GM18526 (cell line): ENCODE results near the gene CEACAM3.

Experiments
- POLR2A ChIP-seq: IDR thresholded peaks from 3 replicates; pipeline ENCODE4 v1.6.1; 2011; ENCODE audit not compliant: insufficient read length; ENCODE audit errors: extremely low read depth

The CEACAM3 gene

DNA sequence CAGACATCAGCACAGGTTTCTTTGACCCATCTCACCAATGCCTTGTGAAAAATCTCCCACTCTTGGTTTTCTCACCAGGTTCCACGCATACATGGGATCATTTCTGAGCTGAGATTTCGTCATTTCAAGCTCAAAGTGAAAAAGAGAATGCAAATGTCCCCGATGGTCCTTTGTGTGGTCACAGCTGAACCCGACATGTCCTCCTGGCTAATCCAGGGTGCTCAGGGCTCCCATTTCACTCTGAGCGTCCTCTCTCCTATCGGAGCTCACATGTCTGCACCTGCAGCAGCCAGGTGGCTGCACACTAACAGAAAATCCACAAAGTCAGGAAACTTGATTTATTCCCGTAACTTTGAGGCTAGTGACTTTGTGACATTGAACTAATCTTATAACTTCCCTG lies 9.3 kb upstream of the CEACAM3 start:
- TF ChIP-seq POLR2A: no peak

DNA sequence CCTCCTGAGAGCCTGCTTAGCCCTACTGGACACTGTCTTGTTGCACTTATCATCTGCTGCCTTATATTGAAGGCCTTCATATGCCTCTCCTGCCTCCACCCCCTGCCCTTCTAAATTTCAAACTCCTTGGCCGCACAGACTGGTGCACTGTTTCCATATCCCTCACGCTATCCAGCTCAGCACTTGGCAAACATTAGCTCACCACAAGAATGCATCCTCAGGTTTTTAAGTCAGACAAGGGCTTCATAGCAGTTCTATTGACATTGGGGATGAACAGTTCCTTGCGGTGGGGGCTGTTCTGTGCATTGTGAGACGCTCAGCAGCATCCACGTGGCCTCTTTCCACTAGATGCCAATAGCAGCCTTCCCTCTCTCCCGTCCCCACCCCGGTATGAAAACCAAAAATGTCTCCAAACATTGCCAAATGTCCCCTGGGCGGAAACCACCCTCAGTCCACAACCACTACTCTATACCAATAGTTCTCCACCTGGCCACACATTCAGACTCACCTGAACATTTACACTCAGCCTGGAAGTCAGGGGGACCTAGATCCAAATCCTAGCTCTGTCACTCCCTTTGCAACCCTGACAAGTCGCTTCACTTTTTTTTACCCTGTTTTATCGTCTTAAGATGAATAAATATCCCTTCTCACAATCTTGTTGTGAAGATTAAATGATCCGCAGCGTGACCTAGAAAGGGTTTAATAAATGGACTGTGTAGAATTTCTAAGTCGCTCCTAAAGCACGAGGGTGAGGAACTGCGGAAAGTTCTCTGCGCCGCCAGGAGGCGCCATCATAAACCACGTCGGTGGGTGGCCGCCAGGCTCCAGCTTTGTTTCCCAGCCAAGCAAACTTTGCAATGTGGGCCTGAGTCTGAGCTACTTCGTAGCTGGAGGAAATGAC lies 3.6 kb upstream of the CEACAM3 start:
- no peak for TF ChIP-seq POLR2A

DNA sequence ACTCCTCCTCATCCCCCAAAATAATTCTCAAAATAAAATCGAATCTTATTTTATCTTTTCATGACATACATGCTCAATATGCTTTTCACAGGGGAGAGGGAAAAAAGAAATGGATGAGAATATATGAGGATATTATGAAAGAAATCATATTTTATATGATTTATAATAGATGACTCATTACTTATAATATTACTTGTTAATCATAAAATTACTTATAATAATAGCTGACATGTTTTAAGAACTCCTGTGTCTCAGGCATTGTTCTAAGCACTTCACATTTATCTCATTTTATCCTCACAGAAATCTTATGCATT lies 3.0 kb upstream of the CEACAM3 start:
- no peak for TF ChIP-seq POLR2A

DNA sequence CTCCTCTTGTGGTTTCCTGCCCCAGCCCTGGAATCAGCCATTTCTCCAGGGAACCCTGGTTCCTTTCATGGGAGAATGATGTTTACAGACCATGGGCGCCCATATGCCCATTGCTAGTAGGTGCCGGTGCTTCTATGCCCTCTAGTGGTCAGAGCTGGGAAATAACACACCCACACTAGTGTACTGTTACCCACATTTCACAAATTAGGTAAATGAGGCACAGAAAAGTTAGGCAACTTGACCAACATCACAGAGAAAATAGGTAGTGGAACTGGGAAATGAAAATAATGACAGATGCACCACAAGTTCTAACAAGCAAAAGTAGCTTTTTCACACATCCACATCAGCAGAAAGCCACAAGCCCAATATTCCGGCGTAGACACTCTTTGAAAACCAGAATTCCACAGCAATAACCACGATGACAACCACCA lies 1.3 kb upstream of the CEACAM3 start:
- no peak for TF ChIP-seq POLR2A

DNA sequence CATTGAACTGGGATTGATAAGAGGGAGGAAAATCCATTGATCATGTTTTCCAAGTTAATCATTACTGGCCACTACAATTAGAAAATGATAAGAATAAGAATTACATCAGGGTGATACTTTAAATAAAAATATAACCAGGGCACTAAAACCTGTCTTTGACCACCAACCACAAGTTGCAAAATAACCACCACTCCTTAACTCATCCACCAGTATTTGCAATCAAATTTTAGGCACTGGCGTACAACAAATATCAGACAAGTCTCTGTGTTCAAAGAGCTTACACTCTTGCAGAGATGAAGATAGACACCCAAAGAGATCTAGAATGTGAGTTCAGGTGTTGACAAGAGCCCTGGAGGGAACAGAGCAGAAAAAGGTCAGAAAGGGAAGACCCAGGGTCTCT lies 514 bp downstream of the CEACAM3 start:
- TF ChIP-seq POLR2A: no peak

DNA sequence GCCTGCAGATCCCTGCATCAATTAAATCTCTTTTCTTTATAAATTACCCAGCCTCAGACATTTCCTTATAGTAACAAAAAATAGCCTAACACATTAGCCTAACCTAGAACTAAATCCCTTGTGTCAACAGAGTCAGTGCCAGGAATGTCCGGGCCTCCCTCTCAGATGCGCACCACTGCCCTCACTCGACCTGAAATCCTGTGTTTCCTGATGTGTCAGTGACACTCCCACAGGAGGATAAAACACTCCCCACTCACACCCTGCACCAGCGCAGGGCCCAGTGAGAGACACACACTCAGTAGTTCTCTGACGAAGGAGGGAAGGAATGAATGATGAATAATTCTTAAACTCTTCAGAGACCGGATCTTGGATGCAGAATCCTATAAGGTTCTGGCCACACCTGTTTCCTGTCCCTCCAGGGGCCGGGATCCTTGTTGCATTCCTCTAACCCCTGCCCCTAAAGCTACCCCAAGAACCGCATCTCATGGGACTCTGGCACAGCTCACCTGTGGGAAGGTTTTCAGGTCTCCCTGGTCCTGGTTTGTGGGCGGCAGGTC lies 3.1 kb downstream of the CEACAM3 start:
- no peak for TF ChIP-seq POLR2A

DNA sequence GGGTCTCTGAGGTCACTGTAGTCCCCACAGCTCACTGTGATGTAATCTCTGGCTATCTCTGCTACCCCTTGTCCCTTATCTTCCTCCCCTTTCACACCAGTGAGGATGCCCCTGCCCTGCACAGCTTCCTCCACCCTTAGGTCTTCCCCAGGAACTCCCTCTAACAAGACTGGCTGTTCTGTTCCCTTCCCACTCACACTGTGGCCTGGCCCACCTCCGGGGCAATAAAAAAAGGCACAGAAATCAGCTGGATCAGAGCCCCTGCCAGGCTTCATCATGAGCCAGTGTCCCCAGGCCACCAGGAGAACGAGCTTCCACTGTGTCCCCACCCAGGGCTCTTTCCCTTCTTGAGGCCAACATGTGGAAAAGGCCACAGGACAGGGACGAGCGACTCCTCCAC lies 4.6 kb downstream of the CEACAM3 start:
- no peak for TF ChIP-seq POLR2A

DNA sequence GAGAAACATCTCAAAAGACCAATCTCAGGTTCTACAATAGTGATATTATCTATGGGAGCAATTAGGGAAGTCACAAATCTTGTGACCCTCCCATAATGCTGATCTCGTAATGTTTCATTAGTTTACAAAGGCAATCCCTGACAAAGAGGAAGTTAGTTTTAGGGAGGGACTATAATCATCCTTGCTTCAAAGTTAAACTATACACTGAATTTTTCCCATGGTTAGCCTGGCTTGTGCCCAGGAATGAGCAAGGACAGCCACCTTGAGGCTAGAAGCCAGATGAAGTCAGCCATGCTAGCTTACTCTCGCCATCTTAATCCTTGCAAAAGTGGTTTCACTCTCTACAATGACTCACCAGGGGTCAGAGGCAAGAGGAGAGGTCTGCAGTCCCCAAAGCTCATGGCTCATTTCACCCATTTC lies 5.4 kb downstream of the CEACAM3 start:
- no peak for TF ChIP-seq POLR2A

DNA sequence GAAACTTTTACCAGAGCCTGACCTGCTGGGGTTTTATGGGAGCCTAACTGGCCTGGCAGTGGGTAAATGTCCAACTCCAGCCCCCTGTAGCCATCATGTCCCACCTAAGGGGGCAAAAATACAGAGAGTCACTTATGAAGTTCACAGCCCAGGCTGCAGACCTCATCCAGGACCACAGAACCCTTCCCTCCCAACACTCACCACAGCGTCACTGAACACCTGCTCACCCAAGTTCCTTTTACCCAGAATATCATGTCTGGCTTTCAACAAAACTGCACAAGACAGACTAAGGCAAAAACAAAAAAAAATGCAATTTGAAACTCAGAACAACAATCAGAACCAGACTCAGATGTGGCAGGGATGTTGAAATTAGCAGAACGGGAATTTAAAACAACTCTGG lies 6.4 kb downstream of the CEACAM3 start:
- no peak for TF ChIP-seq POLR2A

DNA sequence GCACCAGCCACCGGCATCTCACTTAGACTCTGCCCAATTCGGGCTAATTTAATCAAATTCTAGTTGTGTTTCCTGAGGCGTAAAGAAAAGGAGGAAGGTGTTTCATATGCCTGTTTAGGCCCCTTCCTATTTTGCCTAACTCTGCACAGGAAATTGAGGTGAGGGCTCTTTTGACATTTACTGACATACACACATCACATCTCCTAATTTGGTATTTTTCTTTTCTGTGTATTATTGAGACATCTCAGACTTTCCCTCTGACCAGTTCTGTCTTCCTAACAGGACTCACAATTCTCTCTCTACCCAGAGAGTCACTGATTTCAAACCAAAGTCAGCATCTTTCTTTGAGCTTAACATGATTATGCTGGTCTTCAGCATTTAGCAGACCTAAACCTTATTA lies 7.9 kb downstream of the CEACAM3 start:
- TF ChIP-seq POLR2A: no peak

DNA sequence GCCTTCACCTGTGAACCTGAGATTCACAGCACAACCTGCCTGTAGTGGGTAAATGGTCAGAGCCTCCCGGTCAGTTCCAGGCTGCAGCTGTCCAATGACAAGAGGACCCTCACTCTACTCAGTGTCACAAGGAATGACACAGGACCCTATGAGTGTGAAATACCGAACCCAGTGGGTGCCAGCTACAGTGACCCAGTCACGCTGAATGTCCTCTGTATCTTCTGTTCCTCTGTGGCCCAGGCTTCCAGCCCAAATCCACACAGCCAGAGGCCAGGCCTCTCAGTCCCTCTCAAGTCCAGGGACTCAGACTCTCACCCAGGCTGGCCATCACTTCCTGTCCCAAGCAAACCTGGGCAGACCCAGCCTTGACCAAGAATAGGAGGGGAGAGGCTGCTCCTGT lies 10.8 kb downstream of the CEACAM3 start:
- TF ChIP-seq POLR2A: no peak

DNA sequence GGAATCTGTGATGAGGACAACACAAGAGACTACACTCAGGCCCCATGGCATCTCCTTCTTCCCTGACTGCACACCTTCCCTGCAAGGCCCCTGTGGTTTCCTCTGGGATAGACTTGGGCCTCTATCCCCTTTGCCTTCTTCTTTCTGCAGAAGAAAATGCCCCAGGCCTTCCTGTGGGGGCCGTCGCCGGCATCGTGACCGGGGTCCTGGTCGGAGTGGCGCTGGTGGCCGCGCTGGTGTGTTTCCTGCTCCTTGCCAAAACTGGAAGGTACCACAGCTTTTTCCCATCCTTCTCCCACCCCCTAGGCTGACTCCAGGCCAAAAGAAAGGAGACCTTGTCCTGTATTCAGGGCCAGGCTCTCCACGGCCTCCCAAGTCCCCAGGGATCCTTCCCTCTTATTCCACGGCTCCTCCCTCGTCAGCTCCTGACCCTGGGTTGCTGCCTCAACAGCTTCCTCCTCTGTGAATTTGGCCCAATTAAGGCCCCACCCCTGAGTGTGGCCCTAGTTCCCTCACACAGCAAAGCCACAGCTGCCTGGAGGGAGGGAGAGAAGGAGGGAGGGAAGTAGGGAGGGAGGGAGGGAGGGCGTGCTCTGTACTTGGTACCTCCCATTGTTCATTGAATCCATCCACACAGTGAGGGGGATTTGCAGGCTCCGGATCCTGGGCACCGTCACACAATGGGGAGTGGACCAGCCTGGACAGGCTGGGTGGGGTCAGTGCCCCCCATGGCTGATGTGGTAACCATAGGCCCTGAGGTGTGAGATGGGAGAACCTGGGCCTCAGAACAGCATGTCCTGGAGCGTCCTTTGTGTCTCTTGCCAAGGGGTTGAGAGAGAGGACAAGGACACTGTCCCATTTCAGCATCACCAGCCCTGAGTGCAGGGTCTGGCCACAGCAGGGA lies 12.5 kb downstream of the CEACAM3 start:
- TF ChIP-seq POLR2A: no peak

DNA sequence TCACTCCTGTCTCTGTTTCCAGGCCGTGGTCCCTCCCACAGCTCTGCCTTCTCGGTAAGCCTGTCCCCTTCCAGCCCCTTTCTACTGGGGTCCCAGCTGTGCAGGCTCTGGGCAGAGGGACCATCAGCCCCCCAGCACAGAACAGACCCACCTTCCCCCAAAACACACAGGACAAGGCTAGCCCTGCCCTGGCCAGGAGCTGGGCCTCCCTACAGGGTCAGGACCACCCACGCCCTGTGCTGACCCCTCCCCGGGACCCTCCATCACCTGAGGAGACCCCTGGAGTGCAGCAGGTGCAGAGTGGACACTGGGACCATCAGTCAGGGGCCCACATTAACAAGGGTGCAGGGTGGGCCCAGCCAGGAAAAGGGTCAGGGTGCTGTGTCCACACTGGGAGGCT lies 13.9 kb downstream of the CEACAM3 start:
- TF ChIP-seq POLR2A: no peak

DNA sequence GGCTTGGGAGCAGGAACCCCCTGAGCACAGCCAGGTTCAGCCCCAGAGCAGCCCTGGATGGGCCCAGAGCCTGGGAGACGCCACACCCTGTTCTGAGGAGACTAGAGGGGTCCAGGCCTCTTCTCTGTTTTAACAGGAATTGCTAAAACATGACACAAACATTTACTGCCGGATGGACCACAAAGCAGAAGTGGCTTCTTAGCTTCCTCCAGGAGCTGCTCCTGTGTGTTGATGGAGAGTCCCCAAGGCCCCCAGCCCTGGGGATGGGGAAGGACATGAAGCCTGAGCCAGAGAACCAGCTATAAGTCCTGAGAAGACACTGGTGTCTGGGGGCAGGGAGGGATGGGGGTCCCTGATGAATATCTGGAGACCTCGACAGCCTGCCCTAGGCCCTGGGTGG lies 14.6 kb downstream of the CEACAM3 start:
- TF ChIP-seq POLR2A: no peak

DNA sequence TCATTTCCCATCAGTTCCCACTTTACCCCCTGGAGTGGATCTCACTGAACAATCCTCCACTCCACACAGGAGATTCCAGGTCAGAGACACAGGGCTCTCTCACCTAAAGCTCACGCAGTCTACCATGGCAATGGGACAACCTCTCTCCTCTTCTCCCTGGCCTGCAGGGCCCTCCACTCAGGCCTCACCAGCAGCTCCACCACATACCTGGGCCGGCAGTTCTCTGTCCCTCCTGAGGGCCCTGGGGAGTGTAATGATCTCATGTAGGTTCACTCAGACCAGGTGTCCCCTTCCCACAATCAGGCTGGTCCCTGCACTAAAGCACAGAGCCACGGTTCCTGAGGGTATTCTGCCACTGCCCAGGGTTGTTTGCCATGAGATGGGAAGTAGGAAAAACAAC lies 15.6 kb downstream of the CEACAM3 start:
- TF ChIP-seq POLR2A: no peak

DNA sequence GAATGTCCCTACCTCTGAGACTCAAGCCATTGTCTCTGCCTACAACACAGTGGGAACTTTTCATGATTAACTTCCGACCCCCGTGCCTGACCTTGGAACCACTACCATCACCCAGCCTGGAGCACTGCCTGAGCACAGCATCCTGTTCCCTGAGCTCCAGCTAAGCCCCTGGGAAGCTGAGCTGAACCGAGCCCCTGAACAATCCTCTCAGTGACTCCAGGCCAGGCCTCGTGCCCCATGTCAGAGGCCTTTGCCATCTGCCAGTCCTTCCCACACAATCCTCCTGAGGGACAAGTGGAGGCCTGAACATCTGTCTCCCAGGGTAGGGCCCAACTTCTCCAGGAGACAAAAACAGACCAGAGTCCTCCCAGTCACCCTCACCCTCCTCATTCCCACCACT lies 17.5 kb downstream of the CEACAM3 start:
- TF ChIP-seq POLR2A: no peak
